Activated effector memory CD4-positive, alpha-beta T cell treated with Interleukin-2 at 50 U/mL for 16 hours (primary cell): ENCODE measurements around the gene ZNF688.
A peak's percentile ranks its signal among the peaks of the same experiment; 100 is the strongest.
"Not testable (repeated sequence)": the region's sequence is repeated elsewhere in the genome, so short reads cannot be mapped to it uniquely, and the experiment has no call there.

Source experiments
- DNase-seq: peaks from one replicate; pipeline ENCODE4 v3.0.0-alpha.2; 2020

ZNF688 gene

GRCh38 chr16:30571445-30572322 lies at the start of gene ZNF688:
TSS of gene ZNF688 (minus strand) at chr16:30571714. CDS start at chr16:30571629, 85 bp downstream.
- peak; percentile 91 for DNase-seq

GRCh38 chr16:30620169-30620568 lies 48.7 kb upstream of the ZNF688 start:
- DNase-seq = no peak

- no peak for DNase-seq
These were observed 48.1 kb upstream of the ZNF688 start for GRCh38 chr16:30619638-30620037.

GRCh38 chr16:30619202-30619601 lies 47.7 kb upstream of the ZNF688 start:
- DNase-seq = no peak

DNA sequence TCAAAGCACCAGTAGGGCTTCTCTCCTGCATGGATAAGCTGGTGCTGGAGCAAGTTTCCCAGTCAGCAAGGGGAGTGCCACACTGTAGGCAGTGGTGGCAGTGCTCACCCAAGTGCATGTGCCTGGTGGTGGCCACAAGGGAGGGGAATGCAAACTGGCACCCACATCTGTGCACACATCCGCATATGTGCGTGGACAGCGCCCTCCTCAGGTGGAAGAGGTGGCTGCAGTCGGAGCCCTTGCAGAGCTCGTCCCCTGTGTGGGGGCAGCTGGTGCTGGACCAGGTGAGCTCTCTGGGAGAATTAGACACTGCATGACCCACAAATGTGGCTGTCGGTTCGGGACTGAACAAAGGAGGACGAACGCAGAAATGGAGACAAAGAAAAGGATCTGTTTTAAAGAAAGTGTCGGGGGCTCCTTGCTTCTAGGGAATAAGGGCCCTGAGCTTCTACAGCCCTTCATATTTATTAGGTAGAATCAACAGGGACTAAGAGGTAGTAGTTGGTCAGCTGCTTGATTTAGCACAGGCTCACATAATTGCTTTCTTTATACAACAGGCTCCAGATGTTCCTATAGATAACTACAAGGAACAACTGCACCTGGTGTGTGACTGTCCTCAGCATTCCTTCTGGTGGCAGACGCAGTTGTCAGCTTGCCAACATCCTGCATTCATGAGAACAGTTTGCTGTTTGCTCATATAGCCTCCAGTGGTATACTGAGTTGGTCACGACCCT lies 44.0 kb upstream of the ZNF688 start:
- DNase-seq = peak; percentile 45

GRCh38 chr16:30609926-30610839 lies 38.7 kb upstream of the ZNF688 start, which contains the start of gene ZNF689:
TSS of gene ZNF689 (minus strand) at chr16:30610389. CDS start at chr16:30610041, 348 bp downstream.
- peak; percentile 92 for DNase-seq

DNA sequence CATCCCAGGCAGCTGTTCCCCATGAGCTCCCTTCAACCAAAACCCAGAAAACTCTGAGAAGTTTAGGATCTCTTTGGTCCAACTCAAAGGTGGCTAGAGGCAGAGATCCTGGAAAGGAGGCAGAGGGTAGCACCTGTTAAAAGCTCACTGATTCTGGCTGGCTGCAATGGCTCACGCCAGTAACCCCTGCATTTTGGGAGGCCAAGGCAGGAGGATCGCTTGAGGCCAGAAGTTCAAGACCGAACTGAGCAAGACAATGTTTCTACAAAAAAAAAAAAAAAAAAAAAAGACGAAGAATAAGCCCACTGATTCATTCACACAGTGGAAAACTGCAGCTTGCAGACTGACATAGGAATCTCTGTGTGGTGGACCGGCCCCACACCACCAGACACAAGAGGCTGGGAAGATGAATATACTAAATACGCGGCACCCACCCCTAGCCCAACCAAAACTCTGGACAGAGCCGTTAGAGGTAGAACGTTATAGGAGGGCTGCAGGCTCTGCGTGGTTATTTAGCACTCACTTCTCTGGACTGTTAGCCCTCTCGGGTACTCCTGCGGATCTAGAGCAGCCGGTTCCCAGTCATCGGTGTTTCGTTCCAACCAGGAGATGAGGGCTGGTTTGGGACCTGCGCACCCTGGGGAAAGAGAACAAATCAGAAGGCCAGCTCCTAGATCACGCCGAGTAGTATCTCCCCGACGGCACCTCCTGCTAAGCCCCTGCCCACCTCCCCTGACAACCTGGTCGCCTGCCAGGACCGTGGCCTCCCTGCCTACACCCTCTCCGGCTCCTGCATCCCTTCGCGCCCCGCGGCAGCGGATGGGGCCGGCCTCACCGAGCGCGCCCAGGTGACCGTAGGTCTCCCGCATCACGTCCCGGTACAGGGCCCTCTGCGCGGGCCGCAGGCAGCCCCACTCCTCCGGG lies 37.8 kb upstream of the ZNF688 start:
- peak; percentile 41 for DNase-seq

DNA sequence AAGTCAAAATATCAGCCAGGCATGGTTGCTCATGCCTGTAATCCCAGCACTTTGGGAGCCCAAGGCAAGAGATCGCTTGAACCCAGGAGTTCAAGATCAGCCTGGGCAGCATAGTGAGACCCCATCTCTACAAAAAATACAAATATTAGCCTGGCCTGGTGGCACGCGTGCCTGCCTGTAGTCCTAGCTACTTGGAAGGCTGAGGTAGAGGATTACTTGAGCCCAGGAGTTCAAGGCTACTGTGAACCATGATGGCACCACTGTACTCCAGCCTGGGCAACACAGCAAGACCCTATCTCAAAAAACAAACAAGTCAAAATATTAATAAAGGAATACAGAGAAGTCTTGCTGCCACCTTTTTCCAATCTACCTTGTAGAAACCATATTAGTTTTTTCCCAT lies 34.5 kb upstream of the ZNF688 start:
- DNase-seq = no peak

DNA sequence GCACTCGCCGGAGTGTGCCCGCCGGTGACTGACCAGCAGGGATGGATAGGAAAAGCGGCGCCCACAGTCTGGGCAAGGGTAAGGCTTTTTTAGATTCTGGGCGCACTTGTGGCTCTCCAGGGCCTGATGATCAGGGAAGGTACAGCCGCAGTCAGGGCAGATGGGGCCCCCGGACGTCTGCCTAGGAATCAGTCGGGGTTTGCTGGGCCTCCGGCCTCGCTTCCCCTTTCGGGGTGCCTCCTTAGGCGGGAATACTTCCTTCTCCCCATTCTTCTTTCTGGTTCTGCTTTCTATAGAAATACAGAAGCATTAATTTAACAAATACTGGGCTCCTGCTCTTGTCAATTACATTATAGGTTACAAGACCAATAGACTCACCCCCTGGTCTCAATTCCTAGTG lies 33.6 kb upstream of the ZNF688 start:
- no peak for DNase-seq

- no peak for DNase-seq
These were observed 32.9 kb upstream of the ZNF688 start for GRCh38 chr16:30604316-30604947.

- no peak for DNase-seq
These were observed 32.4 kb upstream of the ZNF688 start for GRCh38 chr16:30603945-30604315.

GRCh38 chr16:30602616-30603277 lies 31.2 kb upstream of the ZNF688 start:
- no peak for DNase-seq

GRCh38 chr16:30601966-30602365 lies 30.5 kb upstream of the ZNF688 start:
- no peak for DNase-seq

DNA sequence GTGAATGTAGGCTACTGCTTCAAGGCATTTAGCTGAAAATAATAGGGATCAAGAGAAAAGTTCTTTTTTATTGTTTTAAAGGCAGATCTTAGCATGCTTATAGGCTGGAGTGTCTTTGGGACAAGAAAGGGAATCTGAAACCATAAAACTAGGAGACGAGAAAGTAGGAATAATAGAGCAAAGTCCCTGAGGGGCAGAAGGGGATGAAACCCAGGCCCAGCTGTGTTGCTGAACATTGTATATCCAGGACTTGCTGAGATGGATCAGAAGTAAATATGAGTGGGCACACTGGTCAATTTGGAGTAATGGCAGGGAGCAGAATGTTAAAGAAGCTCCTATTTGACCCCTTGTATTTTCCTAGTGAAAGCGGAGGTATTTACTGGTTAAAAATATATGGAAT lies 29.4 kb upstream of the ZNF688 start:
- no peak for DNase-seq

GRCh38 chr16:30600215-30600614 lies 28.7 kb upstream of the ZNF688 start:
- no peak for DNase-seq

- no peak for DNase-seq
These were observed 21.4 kb upstream of the ZNF688 start for GRCh38 chr16:30592871-30593270.

GRCh38 chr16:30590869-30591268 lies 19.4 kb upstream of the ZNF688 start:
- DNase-seq = not testable (repeated sequence)

DNA sequence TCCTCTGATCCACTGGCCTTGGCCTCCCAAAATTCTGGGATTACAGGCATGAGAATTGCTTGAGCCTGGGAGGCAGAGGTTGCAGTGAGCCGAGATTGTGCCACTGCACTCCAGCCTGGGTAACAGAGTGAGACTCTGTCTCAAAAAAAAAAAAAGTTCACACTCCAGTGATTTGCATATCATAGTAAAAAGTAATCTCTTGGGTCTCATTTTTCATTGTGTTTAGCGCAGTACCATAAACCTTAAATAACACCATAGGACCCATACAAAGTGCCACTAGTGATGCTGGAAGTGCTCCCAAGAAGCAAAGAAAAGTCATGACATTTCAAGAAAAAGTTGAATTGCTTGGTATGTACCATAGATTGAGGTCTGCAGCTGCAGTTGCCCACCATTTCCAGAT lies 18.1 kb upstream of the ZNF688 start:
- DNase-seq = not testable (repeated sequence)

GRCh38 chr16:30588651-30589050 lies 17.1 kb upstream of the ZNF688 start:
- no peak for DNase-seq

DNA sequence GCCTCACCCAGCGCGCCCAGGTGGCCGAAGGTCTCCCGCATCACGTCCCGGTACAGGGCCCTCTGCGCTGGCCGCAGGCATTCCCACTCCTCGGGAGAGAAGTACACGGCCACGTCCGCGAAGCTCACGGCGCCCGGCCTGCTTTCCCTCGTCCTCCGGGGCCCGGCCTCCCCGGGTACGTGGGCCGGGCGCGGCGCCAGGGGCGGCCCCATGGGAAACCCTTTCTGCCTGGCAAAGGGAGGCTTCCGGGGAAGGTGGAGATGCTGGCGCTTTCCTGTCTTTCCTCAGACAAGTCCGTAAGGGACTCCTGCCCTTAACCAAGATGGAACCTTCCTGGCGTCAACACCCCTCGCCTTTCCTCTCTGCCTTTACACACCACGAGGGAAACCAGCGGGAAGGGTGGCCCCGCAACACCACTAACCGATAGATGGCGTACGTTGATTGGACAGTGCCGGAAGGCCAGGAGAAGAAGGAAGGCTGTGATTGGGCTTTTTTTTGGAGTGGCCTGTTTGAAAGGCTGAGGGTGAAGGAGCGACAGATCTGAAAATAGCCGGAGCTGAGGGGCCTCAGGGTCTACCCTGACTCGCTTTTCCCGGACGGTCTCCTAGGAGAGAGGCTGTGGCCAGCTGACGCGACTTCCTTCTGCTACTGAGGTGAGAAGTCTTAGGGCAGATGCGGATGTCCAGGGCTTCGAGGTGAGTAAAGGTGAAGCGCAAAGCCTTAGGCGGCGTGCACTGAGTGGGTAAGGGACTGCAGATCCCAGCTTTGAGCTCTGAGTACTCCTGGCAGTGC lies 14.1 kb upstream of the ZNF688 start, which contains the start of gene ZNF785:
Gene ZNF785, minus strand, starts transcription at position 298 of the 792 bp plus-strand sequence. Its CDS starts 86 bp downstream, at position 212.
- peak; percentile 84 for DNase-seq
